GM18909 (cell line): ENCODE data around the gene PEX26.
A peak's percentile ranks its signal among the peaks of the same experiment; 100 is the strongest.
"Not testable (repeated sequence)": the region's sequence is repeated elsewhere in the genome, so short reads cannot be mapped to it uniquely, and the experiment has no call there.

Source experiments
- ATAC-seq: cut with Tn5 transposase; IDR thresholded peaks from one replicate; pipeline ENCODE4 v1.9.1; 2021; ENCODE audit warnings: mild to moderate bottlenecking; ENCODE audit not compliant: unreplicated experiment, poor library complexity

PEX26 gene

GRCh38 chr22:18056161-18056666, 21.6 kb upstream of the PEX26 start:
- no peak for ATAC-seq

- peak; percentile 64 for ATAC-seq
These were observed 20.8 kb upstream of the PEX26 start for GRCh38 chr22:18056807-18057474.

- peak; percentile 53 for ATAC-seq
These were observed 20.1 kb upstream of the PEX26 start for GRCh38 chr22:18057568-18058209.

GRCh38 chr22:18058371-18059093, 19.3 kb upstream of the PEX26 start:
- ATAC-seq, result no peak

GRCh38 chr22:18059094-18059417, 18.7 kb upstream of the PEX26 start:
- no peak for ATAC-seq

GRCh38 chr22:18059473-18059872, 18.3 kb upstream of the PEX26 start:
- ATAC-seq, result no peak

GRCh38 chr22:18059991-18060390, 17.8 kb upstream of the PEX26 start:
- no peak for ATAC-seq

- no peak for ATAC-seq
These were observed 16.9 kb upstream of the PEX26 start for GRCh38 chr22:18060646-18061620.

GRCh38 chr22:18062421-18062820, 15.4 kb upstream of the PEX26 start:
- no peak for ATAC-seq

GRCh38 chr22:18063306-18063705, 14.5 kb upstream of the PEX26 start:
- no peak for ATAC-seq

GRCh38 chr22:18063715-18064114, 14.1 kb upstream of the PEX26 start:
- ATAC-seq, result not testable (repeated sequence)

GRCh38 chr22:18064636-18065035, 13.2 kb upstream of the PEX26 start:
- ATAC-seq, result no peak

- no peak for ATAC-seq
These were observed 12.5 kb upstream of the PEX26 start for GRCh38 chr22:18065256-18065655.

- no peak for ATAC-seq
These were observed 11.5 kb upstream of the PEX26 start for GRCh38 chr22:18066181-18066859.

GRCh38 chr22:18067121-18067520, 10.7 kb upstream of the PEX26 start:
- ATAC-seq, result no peak

GRCh38 chr22:18067548-18068341, 10.0 kb upstream of the PEX26 start:
- ATAC-seq, result no peak

- no peak for ATAC-seq
These were observed 9.3 kb upstream of the PEX26 start for GRCh38 chr22:18068381-18068988.

- ATAC-seq, result no peak
These were observed 8.7 kb upstream of the PEX26 start for GRCh38 chr22:18069041-18069440.

GRCh38 chr22:18070041-18070440, 7.7 kb upstream of the PEX26 start:
- no peak for ATAC-seq
